AML-193 (cell line): ENCODE results near the gene ISX.
"Not testable (repeated sequence)": the region's sequence is repeated elsewhere in the genome, so short reads cannot be mapped to it uniquely, and the experiment has no call there.

Experiments used
- DNase-seq, 2 experiments: peaks; one replicate each; lab custom pipeline; 2025; lab: John Stamatoyannopoulos, UW

ISX gene

GRCh38 chr22:35065796-35066218, at the start of gene ISX:
Gene ISX (plus strand): TSS chr22:35066158. CDS start chr22:35067088, 930 bp downstream.
- DNase-seq, result no peak

- no peak for DNase-seq
These were observed 49.0 kb upstream of the ISX start for GRCh38 chr22:35016909-35017308.

DNA sequence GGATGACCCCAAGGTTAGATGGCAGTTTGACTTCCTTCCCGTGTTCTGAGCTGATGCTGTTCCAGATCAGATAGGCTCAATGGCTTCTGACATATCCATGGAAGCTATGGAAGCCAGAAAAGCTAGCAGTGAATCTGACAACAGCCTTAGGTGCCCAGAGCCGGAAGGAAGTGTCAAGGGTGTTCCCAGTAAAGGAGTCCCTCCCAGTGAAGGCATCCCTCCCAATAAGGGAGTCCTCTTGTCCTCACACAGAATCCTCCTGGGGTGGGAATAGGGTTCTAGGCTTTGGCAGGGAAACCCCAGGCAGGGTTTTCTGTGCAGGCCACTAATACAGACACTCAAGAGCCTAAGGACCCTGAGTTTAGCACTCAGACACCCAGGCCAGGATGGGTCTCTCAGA, 47.0 kb upstream of the ISX start:
- DNase-seq, result no peak

GRCh38 chr22:35020517-35020916, 45.4 kb upstream of the ISX start:
- DNase-seq, result no peak

DNA sequence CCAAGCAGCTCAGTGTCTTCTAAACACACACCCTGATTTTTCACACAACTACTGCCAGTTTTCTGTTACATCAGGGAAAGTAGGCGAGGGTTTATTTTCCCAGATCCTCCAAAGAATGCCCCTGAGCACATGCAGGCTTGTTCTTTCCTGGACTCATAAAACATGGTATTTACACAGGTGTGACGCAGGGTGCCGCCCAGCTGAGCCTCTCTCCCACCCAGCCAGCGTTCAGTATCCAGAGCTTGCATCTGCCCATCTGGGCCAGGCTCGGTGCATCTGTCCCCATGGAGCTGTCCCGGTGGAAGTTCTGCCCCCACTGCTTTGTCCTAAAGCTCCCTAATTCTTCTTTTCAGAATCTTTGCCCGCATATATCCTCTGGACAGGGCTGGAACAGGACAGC, 44.8 kb upstream of the ISX start:
- DNase-seq, result no peak

GRCh38 chr22:35022291-35022690, 43.7 kb upstream of the ISX start:
- DNase-seq, result no peak

GRCh38 chr22:35023692-35024363, 42.1 kb upstream of the ISX start:
- peak in 1 of 2 experiments; percentile 0 for DNase-seq

DNA sequence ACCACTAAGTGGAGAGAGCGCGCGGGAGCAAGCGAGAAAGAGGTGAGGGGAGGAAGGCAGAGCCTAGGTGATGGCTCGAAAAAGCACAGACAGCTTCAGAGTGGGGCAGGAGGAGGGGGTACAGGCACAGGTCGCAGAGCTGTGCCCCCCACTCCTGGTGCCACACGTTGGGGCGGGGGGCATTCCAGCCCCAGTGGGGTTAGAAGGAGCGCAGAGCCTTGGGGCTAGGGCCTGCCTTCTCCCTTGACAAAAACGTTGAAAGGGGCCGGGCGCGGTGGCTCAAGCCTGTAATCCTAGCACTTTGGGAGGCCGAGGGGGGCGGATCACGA, 41.6 kb upstream of the ISX start:
- no peak for DNase-seq

GRCh38 chr22:35030112-35030511, 35.8 kb upstream of the ISX start:
- DNase-seq, result not testable (repeated sequence)

DNA sequence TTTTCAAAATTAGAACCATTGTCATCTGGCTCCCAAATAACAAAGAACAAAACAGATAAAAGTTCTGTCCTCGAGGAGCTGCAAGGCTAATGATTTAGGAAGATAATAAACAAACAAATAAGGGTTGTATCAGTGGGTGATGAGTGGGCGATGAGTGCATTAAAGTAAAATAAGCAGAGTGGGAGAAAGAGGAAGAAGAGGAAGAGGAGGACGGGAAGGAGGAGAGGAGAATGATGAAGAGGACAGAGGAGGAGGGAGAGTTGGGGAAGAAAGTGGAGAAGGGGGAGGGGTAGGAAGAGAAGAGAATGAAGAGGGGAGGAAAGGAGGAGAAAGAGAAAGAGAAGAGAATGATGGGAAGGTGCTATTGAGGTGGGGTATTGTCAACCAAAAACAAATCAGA, 33.4 kb upstream of the ISX start:
- DNase-seq, result no peak

GRCh38 chr22:35033635-35034296, 32.2 kb upstream of the ISX start:
- DNase-seq, result no peak

DNA sequence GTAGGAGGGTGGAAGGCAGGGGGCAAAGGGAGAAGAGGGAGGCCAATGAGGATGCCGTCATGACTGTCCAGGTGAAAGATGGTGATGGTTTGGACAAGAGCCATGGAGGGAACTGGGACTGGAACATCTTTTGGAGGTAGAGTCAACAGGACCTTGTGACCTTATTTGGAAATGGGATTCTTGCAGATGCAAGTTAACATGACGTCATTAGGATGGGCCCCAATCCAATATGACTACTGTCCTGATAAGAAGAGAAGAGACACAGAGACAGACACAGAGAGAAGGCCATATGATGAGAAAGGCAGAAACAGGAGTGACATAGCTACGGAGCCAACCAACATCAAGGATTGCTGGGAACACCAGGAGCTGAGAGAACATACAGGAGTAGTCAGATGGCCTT, 31.0 kb upstream of the ISX start:
- no peak for DNase-seq

DNA sequence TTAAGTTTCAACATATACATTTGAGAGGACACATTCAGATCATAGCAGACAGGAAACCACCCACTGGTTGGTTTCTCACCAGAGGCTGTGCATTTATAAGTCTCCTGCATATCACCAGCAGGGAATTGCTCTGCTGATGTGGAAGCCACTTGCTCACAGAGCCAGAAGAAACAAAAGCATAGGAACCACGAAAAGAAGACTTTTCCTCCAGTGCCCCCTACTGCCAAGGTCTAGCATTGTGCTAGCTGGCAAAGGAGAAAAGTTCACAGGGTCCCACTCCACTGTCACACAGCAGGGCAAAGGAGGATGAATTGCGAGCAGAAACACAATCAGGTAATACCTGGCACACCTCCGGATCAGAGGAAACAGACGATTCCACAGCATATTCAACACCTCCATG, 28.9 kb upstream of the ISX start:
- DNase-seq, result peak in 1 of 2 experiments; percentile 3

DNA sequence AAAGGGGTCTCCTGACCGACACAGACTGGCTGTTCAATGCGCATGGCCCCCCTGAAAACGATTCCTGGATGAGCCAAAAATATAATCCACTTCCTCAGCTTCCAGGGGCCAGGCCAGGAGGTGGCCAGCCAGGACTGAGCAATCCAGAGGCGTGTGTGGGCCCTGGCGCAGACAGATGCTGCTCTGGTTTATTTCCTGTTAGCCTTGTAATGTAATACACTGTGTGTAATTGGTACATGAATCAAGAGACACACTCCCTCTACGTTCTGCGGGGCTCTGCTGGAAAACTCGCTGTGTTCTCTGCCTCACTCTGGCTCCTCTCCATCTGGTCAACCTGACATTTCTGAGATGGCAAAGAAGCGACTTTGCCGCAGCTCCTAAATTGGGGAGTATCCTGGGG, 26.3 kb upstream of the ISX start:
- DNase-seq, result no peak

DNA sequence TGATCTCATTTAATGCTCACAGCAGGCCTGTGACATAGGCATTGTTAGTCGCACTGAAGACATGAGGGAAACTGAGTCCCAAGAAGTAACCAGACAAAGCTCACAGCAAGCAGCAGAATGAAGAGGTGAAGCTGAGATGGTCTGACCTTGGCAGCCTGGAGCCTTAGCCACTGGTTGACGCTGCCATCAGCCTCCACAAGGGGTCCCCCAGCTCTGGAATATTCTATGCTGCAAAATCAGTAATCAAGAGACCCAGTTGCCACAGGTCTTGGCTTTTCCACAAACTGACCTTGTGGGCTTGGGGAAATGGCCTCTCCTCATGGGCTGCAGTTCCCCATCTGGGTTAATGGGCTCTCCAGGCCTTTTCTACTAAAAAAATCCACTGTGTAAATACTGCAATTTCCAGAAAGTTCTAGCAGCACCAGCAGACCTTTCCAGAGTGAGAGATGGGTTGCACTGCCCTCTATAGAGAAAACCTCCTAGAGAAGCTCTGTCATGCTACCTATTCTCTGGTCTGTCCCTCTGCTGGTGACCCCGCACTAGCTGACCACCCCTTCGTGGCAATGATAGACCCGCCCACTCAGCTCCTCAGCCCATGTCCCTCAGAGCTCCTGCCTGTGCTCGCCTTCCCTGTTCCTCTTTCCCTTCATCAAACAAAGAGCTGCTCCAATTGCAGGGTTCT, 22.6 kb upstream of the ISX start:
- DNase-seq, result no peak

- no peak for DNase-seq
These were observed 22.0 kb upstream of the ISX start for GRCh38 chr22:35043934-35044319.

DNA sequence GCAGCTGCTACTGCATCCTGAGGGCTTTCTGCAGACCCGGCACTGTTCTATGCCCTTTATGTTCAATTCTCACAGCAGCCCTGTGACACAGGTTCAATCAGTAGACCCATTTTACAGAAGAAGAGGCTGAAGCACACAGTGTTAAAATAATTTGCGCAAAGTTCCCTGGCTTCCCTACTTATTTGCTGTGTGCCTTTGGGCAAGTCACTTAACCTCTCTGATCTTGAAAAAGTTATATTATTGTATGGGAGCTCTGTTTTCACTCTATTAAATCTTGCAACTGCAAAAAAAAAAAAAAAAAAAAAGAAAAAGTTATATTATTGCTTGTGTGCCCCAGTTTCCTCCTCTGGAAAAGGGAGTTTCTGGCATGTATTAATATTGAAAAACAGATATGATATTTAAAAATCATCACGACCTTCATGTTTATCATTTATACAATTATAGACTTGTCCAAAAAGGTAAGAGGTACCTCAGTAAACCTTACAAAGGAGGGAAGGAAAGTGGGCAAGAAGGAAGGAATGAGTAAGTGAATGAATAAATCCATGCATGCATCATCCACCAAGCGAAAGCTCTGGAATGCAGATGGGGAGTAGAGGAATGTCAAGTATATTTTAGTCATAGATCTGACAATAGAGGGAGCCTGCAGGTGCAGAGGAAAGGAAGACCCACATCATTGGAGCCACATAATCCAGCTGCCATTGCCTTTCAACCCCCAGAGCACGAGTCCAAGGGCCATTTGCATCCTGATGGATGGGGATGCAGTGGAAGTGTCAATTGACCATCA, 21.2 kb upstream of the ISX start:
- DNase-seq, result no peak

GRCh38 chr22:35045451-35045850, 20.5 kb upstream of the ISX start:
- no peak for DNase-seq

DNA sequence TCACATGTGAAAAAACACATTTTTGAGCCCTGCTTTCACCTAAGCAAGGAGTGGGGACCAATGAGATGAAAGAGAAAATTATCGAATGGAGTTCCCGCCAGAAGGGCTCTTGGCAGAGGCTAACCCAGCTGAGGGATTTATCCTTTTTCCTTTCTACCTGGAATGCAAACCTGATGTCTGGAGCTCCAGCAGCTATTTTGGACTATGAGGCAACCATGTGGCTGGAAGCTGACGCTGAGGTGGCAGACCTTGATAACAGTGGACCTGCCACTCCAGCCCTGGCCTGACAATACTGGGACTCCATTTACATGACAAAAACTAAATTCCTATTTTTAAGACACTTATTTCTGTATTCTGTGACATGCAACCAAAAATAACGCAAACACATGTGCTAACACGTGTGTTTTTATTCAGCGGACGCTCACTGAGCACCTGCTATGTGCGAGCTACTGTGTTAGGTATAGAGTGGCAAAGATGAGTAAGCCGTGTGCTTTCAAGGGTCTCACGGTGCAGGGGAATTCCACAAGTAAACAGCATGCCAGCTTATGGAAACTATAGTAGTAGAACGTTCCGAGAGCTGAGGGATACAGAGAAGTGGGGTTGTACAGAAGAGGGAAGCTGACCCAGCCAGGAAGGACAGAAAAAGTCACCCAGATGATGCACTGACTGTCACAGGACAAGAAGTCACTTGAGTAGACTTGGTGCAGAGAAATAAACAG, 19.1 kb upstream of the ISX start:
- DNase-seq, result no peak

DNA sequence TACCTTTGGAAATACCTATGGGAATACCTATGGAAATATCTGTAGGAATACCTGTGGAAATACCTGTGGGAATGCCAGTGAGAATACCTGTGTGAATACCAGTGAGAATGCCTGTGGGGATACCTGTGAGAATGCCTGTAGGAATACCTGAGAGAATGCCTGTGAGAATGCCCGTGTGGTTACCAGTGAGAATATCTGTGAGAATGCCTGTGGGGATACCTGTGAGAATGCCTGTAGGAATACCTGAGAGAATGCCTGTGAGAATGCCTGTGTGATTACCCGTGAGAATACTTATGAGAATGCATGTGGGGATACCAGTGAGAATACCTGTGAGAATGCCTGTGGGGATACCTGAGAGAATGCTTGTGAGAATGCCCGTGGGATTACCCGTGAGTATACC, 15.9 kb upstream of the ISX start:
- not testable (repeated sequence) for DNase-seq

GRCh38 chr22:35051013-35051535, 14.9 kb upstream of the ISX start:
- no peak for DNase-seq

DNA sequence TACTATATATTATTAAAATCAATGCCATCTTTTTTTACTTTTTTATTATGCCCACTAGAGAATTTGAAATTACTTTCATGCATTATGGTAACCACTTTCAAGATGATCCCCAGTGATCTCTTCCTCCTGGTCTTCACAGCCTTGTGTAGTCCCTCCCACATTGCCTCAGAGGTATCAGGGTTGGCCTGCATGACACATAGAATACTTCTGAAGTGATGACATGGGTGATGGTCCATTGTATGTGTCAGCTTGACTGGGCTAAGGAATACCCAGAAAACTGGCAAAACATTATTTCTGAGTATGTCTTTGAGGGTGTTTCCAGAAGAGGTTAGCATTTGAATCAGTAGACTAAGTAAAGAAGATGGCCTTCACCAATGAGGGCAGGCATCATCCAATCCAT, 14.2 kb upstream of the ISX start:
- no peak for DNase-seq
